Sigmoid colon (tissue), 4 donors: ENCODE results near the gene ZNF670.

ENCODE experiments used
- CTCF ChIP-seq, 4 experiments: fragments of 450-650 bp in 3 of 4; fragments of 200-600 bp in 1 of 4; IDR thresholded peaks; one replicate each; pipeline ENCODE4 v1.5.1; 2016 to 2019; ENCODE audit warnings: antibody characterized with exemption in 4 of 4, mild to moderate bottlenecking in 3 of 4, moderate library complexity in 2 of 4
- EP300 ChIP-seq, 4 donors: sonication (generic); formaldehyde crosslinking; IDR thresholded peaks; one replicate each; pipeline ENCODE4 v1.6.1; 2017; ENCODE audit warnings: antibody characterized with exemption in 4 of 4
- POLR2A ChIP-seq, 2 donors: fragments of 450-650 bp; IDR thresholded peaks; one replicate each; pipeline ENCODE4 v1.6.1; 2016; ENCODE audit warnings: antibody characterized with exemption in 2 of 2, mild to moderate bottlenecking in 2 of 2, moderate library complexity in 2 of 2
- POLR2AphosphoS5 ChIP-seq, 4 donors: sonication (generic); formaldehyde crosslinking; IDR thresholded peaks; one replicate each; pipeline ENCODE4 v1.6.1; 2017; ENCODE audit warnings: antibody characterized with exemption in 4 of 4

GRCh38 chr1:247121382-247121781, 42.8 kb upstream of the ZNF670 start:
- TF ChIP-seq POLR2A (IDR thresholded peaks at IDR 0.05) (no peak), CTCF (IDR thresholded peaks at IDR 0.05) (no peak), EP300 (IDR thresholded peaks at IDR 0.05) (no peak), POLR2AphosphoS5 (IDR thresholded peaks at IDR 0.05) (no peak)
